ENCODE data around the gene GDPD4. TPM values are rescaled to one million over a fixed set of nuclear protein-coding genes. Genes with fewer than 3 reads are reported as not detected.

GDPD4 gene
- polyA plus RNA-seq, 2 of the 4 experiments (the other 2 are of a cell fraction), result not detected

GRCh38 chr11:77289737-77290136 is 11.7 kb downstream of the GDPD4 start:
- Histone ChIP-seq H3K27ac (no peak overlapping the region), H3K4me3 (no peak overlapping the region), H3K9me3 (no peaks in the 10 kb centered on the region), H3K4me1 (peaks cover 10% of the 10 kb centered on the region), H3K4me2 (no peak overlapping the region)
- ChIA-PET CTCF (interaction anchor here (0.7 kb wide), 1 partner anchor 32 kb away, joined by 3 read pairs; no protein-coding TSS in a partner anchor), POLR2A (no interaction called here)
- FAIRE-seq (no peak), DNase-seq (ENCODE audit: low read depth in 1 of 2, low spot score in 1 of 2) (no peak), ATAC-seq (no peak)
- no peak for TF ChIP-seq FOSB (CRISPR knock-in tag; IDR thresholded peaks at IDR 0.05)
- TF ChIP-seq FOXS1 (CRISPR knock-in tag; IDR thresholded peaks at IDR 0.05), result no peak
- no peak for TF ChIP-seq USF2 (IDR thresholded peaks at IDR 0.05)
- no peak for TF ChIP-seq KDM1A (IDR thresholded peaks at IDR 0.05; ENCODE audit: low read depth)
- TF ChIP-seq CBX2 (IDR thresholded peaks at IDR 0.05; ENCODE audit: borderline replicate concordance, low read depth), result no peak
- no peak for TF ChIP-seq HES2 (IDR thresholded peaks at IDR 0.05)
- TF ChIP-seq MAFK (IDR thresholded peaks at IDR 0.05; ENCODE audit: partially characterized antibody), result no peak
- TF ChIP-seq REST (IDR thresholded peaks at IDR 0.05), result no peak
- no peak for TF ChIP-seq JUNB (IDR thresholded peaks at IDR 0.05)
- no peak for TF ChIP-seq CEBPB (IDR thresholded peaks at IDR 0.05)
- TF ChIP-seq ESRRA (IDR thresholded peaks at IDR 0.05; ENCODE audit: borderline replicate concordance, low read length), result no peak
- no peak for TF ChIP-seq EHF (CRISPR knock-in tag; IDR thresholded peaks at IDR 0.05)
- no peak for TF ChIP-seq HDAC2 (IDR thresholded peaks at IDR 0.05)
- TF ChIP-seq HMGXB4 (CRISPR knock-in tag; IDR thresholded peaks at IDR 0.05; ENCODE audit: borderline replicate concordance), result no peak
- no peak for TF ChIP-seq TP53 (CRISPR knock-in tag; IDR thresholded peaks at IDR 0.05)
- TF ChIP-seq HOXB13 (CRISPR knock-in tag; IDR thresholded peaks at IDR 0.05; ENCODE audit: low read depth), result no peak
- no peak for TF ChIP-seq SREBF2 (IDR thresholded peaks at IDR 0.05)
- no peak for TF ChIP-seq CBX8 (IDR thresholded peaks at IDR 0.05)
- 62% methylated on average over 4 of the region's 4 CpGs for WGBS (ENCODE audit: missing lambda C conversion rate)

GRCh38 chr11:77287615-77288273 is 13.7 kb downstream of the GDPD4 start:
- peaks cover 10% of the 10 kb centered on the region for H3K4me1 ChIP-seq
- POLR2A ChIA-PET, result no interaction called here
- CTCF ChIA-PET, result interaction anchor here (1.1 kb wide), 1 partner anchor 20 kb away, joined by 4 read pairs; no protein-coding TSS in a partner anchor
- ATAC-seq (peak; percentile 39 to 56; a peak in 2 of 6 replicates), FAIRE-seq (peak; percentile 32), DNase-seq (ENCODE audit: low read depth in 1 of 2, low spot score in 1 of 2) (no peak)
- TF ChIP-seq FOSL2 (IDR thresholded peaks at IDR 0.05) (no peak), FOSL2 (CRISPR knock-in tag; IDR thresholded peaks at IDR 0.05) (peak; percentile 31; the same call in 1 of the 2 replicates), HOXB5 (CRISPR knock-in tag; IDR thresholded peaks at IDR 0.05) (no peak)
- H3K27ac ChIP-seq, result no peak overlapping the region
- WGBS (ENCODE audit: missing lambda C conversion rate), result 27% methylated on average over 5 of the region's 5 CpGs
- H3K4me2 ChIP-seq, result peak overlapping the region; percentile 21
- H3K9me3 ChIP-seq, result no peaks in the 10 kb centered on the region
- H3K4me3 ChIP-seq, result no peak overlapping the region
